ENCODE measurements around the gene PPOX.
A peak's percentile ranks its signal among the peaks of the same experiment; 100 is the strongest.

PPOX gene

DNA sequence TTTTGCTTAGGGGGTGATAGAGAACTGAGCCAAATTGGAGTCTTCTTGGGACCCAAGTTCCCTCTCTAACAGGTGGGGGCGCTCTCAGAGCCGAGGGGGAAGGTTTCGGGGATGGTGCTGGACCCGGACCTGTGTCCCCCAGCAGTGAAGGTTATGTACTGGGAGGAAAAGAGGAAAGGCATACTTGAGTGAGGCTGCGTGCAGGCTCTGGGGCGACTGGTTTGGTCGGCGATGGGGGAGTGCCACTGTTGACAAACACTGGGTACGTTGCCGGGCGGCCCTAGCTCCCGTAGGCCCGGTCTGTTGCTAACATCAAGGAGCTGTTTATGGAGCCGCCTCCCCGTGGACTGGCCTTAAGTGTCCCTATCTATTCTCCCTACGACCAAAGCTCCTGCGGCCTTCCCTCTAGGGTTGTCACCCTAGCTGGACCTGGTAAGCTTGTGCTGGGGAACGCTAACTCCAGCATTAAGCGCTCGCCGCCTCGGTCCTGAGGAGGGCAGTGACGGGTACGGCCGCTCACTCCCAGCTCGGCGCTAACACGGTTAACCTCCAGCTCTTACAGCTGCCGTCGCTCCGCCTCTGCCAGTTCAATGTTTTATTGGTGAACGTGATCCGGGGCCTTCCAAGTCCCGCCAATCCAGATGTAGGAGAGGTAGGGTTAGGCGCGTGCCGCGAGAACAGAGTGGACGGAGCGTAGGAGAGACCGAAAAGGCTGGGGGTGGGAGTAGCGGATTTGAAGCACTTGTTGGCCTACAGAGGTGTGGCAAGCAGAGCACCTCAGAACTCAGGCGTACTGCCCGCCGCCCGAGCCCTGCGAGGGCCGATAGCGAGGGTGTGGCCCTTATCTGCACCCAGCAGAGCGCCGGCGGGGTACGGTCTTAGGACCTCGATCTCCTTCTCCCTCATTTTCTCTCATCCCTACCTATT lies at the start of gene PPOX:
TSS of gene PPOX (plus strand) at position 685 of the 927 bp plus-strand sequence. CDS start 422 bp downstream, outside the sequence.
- peak; percentile 98 for DNase-seq

DNA sequence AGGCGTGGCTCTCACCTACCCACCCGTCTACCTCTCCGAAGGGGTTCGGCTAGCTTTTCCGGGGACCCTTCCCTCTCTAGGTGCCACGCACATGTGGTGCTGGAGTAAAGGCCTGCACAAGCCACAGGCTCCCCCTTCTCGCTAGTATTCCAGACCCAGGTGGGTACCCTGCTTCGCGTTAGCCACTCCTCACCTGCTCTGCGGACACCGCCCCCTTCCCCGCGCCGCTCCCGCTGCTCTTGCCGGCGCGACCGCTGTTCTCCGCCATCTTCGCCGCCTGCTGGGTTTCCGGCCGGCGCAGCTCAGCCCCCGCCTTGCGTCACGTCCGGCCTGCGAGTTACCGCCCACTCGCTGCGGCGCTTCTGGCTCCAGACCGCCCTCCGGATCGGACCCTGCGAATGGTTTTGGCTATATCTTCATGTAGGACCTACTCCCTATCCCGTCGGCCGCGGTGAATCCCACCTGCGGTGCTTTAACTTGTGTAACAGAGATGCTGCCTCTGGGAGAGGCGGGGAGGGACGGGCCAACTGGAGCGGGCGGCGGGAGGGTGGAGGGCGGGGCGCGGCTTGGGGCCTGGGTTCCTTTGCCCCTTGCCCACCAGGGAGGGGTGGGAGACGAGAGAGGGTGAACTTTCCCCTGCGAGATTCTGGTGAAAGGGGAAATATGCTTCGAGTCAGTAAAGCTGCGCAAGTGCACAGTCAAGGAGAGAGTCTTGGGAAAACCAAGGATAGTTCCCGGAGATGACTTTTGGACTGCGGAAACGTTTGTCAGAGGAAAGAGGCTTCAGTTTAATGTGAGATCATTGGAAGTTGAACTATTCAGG lies 48.3 kb upstream of the PPOX start, which contains the start of the genes NIT1 and PFDN2:
TSS of gene NIT1 (plus strand) at position 347 of the 823 bp plus-strand sequence. CDS start at position 419, 72 bp downstream.
TSS of gene PFDN2 (minus strand) at position 279 of the 823 bp plus-strand sequence. CDS start at position 268, 11 bp downstream.
- peak; percentile 93 for DNase-seq

DNA sequence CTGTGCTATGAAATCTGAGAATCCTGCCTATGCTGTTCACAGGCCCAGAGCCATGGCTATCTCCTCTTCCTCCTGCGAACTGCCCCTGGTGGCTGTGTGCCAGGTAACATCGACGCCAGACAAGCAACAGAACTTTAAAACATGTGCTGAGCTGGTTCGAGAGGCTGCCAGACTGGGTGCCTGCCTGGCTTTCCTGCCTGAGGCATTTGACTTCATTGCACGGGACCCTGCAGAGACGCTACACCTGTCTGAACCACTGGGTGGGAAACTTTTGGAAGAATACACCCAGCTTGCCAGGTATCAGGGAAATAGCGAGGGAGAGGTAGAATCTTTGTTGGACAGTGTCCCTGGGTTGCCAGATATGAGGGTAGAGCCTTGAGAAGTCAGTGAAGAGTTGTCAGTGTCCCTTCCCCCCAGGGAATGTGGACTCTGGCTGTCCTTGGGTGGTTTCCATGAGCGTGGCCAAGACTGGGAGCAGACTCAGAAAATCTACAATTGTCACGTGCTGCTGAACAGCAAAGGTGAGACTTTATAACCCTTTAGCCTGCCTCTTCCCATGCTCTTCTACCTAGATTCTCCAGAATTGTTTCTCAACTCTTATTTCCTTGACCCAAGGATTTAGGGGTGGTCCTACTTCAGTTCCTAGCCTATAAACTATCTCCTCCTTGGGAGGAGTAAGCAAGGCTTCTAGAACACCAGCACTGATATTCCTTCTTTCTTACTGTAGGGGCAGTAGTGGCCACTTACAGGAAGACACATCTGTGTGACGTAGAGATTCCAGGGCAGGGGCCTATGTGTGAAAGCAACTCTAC lies 46.9 kb upstream of the PPOX start:
- peak; percentile 46 for DNase-seq

DNA sequence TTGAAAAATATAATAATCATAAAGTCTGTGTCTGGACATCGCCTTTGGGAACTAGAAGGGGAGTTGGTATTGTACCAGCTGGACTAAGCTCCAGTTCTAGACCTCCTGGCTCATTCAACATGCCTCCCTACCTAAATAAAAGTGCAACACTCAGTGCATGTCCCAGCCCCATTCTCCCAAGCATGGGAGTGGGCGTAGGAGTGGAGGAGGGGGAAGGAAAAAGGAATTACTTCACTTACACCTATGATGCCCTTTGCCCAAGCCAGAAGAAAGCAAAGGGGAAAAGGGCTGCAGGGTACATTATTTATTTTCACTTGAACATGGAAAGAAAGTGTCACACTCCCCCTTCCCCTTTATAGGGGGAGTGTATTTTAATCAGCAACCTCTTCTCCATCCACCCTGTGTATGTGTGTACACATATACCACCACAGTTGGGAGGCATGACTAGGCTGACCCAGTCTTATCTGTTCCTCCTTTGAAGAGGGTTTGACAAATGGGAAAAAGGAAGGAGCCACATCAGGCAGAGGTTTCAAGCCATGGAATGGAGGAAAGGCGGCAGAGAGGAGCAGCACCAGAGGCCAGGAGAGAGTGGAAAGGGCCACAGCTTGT lies 45.1 kb upstream of the PPOX start:
- no peak for DNase-seq

DNA sequence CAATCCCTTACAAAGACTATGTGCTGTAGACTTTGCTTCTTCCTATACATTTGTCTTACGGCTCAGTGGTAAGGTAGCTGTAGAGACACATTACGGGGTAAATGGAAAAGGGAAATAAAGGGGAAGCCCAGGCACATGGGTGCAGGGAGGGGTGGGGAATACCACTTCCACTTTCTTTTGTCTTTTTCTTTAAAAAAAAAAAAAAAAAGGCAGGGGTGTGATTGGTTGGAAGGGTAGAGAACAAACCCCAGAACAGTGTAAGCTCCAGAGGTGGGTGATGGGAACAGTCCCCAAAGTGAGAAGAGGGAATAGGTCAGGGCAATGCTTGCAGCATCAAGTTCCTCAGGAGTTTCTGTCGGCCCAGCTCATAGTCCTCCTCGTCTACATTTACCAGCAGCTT lies 44.4 kb upstream of the PPOX start:
- DNase-seq, result no peak

DNA sequence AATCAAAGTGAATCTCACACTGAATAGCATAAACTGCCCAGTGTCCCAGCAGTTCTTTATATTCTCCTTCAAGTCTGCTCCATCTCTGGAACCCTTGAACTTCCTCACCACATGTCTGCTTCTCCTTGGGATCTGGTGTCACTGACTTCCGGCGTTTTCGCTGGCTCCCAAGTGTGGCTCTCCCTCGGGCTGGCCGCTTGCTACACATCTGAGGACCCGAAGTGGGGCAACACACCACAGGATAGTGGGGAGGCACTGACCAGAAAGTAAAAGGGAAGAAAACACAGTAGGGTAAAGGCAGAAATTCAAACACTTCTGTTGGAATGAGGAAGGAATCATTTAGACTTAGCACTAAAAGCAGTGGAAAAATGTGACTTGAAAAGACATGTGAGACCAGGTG lies 43.3 kb upstream of the PPOX start:
- DNase-seq, result no peak

DNA sequence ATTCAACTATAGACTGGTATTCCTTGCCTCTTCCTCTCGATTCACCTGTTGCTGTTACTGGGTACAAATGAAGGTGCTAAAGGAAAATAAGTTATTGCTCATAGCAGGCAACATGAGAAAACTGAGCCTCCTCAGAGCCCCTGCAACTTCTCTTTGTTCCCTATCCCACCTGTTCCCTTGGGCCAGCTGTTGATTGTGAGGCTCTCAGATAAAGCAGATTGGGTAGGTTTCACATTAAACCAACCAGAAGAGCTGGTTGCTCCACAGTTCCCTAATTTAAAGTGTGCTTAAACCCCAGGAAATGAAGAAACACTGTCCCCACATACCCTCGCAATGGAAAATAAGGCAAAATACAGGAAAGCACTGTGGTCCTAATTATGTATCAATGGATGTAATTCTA lies 38.6 kb upstream of the PPOX start:
- DNase-seq, result no peak

DNA sequence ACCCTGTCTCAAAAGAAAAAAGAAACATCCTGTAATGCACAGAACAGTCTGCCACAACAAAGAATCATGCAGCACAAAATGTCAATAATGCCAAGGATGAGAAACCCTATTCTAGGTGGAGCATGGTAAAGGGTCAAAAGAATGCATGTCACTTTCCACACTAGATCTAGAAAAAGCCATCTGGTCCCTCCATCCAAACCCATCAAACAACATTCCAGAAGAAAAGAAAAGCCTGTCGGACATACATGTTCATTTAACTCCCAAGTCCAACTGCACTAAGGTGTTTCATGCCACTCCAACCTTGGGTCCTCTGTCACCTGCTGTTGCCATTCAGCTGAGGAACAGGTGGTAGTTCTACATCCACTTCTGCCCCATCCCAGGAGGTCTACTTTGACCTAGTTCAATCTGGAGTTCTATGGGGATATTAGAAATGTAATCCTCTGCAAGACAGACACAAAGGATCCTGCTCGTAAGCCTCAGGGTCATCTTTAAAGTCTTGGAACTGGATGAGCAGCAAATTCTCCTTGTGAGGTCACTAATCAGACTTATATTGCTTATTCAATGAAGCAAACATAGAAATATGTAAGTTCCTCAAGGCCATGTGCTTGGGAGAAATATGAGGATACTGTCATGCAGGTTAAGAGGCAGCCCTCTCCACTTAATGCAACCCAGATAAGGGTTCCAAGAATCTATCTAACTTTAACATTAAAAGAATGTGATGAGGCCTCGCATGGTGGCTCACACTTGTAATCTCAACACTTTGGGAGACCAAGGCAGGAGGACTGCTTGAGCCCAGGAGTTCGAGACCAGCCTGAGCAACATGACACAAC lies 37.4 kb upstream of the PPOX start:
- no peak for DNase-seq

DNA sequence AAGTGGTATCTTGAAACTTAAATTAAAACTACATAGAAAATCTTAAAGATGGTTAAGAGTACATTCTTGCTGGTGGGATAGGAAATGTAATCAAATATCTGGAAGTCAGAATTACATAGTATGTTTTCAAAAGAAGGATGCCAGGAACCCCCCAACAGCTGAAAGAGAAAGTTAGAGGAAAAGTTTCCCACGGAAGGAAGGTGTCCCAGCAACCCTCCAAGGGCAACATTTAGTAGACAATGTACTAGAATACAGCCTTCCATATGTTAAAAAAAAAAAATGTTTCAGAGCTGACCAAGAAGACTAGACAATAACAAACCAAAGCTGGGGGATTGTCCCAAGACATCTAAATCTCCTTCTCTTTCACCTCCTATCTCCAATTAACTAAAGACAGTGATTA lies 36.0 kb upstream of the PPOX start:
- no peak for DNase-seq

DNA sequence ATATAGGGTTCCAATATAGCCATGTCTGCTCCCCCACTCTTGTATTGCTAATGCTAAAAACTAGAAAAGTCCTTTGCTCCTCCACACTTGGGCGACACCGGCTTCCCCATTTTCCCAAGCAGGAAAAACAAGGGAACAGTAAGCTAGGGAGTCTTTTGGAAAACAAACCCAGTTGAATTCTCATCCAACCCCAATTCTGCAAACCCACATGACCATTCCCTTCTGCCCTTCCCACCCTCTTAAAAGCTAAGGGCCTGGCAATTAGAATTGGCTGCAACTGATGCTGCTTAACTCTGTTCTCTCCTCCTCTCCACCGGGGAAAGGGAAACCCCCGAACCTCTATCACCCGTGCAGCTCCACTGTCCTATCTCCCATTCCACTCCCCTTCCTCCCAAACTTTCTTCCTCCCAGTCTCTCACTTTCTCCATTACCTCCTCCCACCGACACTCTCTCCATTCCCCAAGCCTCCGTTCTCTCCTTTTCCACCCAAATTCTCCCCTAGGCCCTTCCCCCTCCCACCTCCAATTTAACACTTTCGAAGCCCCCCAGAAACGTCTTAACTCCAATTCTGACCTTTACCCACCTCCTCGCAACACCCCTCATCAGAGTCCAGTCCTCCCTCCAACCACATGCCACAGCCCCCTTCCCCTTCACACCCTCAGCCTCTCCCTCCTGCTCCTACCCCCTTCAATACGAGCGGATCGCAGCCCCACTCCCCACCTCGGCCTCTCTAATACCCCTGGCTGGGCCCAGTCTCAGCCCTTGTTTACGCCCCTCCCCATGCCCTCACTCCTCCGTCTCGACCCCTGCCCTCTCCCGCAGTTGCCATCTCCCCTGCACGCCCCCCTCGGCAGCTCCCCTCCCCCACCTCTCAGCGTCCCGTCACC lies 34.5 kb upstream of the PPOX start:
- peak; percentile 49 for DNase-seq

DNA sequence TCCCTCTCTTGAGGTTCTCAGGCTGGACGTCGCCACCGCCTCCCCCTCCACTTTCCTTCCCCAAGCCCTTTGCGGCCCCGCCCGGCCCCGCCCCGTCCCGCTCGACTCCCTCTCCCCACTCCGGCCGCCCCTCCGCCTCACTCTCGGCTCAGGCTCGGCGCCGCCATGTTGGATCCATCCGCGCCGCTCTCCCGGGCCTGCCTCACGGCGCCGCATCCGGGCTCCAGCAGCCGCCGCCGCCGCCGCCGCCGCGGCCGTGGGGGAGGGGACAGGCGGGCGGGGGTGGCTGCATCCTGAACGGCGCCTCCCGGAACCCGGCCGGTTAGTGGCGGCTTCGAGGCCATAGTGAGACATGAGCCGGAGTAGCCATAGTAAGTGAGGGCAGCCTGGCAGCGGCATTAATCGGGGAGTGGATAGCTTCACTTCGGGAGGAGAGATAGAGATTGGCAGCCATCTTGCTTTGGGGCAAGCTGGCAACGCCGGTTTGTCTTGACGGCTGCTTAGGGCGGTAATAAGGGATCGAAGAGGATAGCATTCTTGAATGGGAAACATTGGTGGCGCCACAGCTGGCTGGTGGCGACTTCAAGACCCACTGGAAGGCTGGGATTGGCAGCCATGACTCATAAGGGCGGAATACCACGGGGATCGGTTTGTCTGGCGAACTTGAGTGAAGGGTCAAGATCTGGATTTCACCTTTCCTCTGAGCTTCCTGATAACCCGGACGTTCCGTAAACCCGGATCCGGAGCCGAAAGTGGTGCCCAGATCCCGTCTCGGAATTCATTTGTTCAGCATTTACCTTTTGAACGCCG lies 33.6 kb upstream of the PPOX start, which contains the start of gene DEDD:
TSS of gene DEDD (minus strand) at position 258 of the 810 bp plus-strand sequence. CDS start 8,205 bp downstream, outside the sequence.
- peak; percentile 97 for DNase-seq

DNA sequence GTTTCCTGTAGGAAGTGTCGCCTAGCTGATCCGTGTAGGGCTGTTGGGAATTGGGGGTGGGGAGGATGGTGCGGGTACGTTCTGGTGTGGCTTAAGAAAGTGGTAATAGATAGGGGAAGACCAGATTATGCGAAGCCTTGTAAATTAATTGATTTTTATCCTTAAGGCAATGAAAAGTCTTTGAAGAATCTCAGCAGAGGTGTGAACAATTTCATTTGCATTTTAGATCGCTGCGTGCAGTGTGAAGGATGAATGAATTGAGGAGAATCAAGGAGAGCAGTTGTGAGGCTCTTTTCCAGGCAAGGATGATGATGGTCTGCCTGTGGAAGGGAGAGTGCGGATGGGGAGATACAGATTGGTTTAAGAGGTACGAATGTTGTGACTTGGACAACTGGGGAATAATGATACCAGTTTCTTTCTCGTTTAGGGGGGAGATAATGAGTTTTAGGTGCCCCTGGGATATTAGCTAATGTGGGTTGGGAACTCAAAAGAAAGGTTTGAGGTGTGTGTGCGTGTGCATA lies 32.9 kb upstream of the PPOX start:
- no peak for DNase-seq

DNA sequence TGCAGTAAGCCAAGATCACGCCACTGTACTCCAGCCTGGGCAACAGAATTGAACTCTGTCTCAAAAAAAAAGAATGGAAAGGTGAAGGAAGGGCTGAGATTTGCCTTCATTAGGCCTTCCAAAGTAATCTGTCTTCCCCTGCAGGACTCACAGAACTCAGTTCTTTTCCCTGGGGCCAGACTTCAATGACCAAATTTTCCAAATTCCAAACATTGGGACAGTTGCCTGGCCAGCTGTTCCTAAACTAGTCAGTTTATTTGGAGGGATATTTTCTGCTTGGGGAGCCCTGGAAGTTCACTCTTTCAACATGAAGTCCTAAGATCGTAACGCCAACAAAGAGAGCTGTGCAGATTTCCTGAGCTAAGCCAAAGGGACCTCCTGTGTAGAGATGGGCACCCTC lies 28.3 kb upstream of the PPOX start:
- no peak for DNase-seq

DNA sequence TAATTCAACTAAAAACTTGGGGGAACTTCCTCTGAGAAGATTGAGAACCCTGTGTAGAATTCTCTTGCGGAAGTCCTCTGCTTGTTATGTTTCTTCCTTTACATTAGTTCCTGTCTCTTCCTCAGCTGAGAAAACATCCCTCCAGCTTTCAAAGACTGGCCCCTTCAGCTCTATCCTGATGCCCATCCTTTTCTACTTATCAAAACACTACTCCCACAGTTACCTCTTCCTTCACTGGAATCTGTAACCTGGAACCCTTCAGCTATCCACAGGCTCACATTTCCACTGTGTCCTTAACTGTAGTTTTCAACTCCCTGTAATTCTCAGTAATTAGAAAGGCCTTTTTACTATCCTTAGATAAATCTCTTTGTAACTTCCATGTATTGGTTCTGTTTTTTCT lies 27.8 kb upstream of the PPOX start:
- DNase-seq, result no peak

DNA sequence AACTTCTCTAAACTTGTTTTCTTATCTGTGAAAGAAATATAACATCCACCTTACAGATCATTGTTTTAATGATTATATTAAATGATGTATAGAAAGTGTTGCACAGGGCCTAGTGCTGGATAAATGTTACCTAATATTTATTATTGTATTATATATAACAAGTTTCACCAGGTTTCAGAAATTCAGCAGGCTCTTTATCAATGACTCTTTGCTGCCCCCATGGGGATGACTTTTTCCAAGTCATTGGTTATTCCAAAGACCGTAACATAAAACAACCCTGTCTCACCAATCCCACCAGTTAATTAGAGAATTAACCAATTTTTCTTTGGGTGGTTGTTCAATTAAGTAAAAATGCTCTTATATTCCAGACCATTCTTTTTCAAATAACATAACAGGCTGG lies 26.5 kb upstream of the PPOX start:
- DNase-seq, result no peak

DNA sequence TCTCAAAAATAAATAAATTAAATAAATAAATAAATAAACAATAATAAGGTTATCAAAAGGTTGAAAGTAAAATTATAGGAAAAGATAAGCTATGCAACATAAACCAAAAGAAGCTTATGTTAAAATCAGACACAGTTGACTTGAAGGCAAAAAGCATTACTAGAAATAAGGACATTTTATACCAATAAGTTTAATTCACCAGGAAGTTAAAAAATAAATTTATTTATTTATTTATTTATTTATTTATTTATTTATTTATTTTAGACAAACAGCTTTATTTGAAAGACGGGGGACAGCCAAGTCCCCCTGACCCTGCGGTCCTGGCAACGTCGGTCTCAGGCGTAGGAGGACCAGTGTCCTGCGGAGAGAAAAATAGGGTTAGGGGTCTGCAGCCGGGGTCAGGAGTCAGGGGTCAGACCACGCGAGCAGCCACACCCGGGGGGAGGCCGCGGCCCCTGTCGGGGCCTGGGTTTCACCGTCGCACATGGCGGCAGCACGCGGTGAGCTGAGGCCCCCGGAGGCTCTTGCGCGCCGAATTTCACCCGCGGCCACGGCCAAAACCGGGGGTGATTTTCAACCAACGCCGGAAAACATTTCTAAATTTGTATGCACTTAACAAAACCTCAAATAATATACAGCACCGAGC lies 25.3 kb upstream of the PPOX start:
- no peak for DNase-seq

DNA sequence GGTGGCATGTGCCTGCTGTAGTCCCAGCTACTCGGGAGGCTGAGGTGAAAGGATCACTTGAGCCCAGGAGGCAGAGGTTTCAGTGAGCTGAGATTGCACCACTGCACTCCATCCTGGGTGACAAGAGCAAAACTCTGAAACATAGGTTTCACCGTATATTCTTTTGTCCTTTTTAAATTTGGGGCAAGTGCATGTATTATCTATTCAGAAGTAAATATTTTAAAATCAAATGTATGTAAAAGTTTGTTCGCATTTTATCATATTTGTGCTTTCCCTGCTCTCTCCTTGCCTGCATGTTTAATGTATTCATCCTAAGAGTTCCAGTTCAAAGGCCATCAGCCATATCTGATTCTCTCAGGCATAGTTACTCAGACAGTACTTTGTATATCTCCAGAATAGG lies 20.4 kb upstream of the PPOX start:
- DNase-seq, result no peak

DNA sequence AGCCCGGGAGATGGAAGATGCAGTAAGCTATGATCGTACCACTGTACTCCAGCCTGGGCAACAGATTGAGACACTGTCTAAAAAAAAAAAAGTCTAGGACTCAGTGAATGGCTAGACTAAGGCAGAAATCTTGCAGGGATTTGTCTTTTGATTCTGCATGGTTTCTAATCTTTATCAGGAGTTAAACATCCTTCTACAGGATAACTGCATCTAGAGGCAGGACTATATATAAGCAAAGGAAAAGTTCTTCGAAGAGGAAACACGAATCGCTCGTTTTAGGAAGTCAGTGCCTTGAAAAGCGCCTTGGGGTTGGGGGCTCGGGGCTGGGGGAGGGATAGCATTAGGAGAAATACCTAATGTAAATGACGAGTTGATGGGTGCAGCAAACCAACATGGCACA lies 13.1 kb upstream of the PPOX start:
- no peak for DNase-seq
